Stimulated activated CD4-positive, alpha-beta T cell treated with anti-CD3 and anti-CD28 coated beads, Interleukin-15, amount 100 ng/mL, for 1 hour (primary cell): ENCODE data around the gene CDK11B.

Experiments used
- DNase-seq, 2 donors: peaks; one replicate each; pipeline ENCODE4 v3.0.0-alpha.2; 2020; ENCODE audit warnings: low read depth in 1 of 2, low spot score in 1 of 2

CDK11B gene

GRCh38 chr1:1628754-1629429, 29.9 kb downstream of the CDK11B start:
- no peak for DNase-seq

DNA sequence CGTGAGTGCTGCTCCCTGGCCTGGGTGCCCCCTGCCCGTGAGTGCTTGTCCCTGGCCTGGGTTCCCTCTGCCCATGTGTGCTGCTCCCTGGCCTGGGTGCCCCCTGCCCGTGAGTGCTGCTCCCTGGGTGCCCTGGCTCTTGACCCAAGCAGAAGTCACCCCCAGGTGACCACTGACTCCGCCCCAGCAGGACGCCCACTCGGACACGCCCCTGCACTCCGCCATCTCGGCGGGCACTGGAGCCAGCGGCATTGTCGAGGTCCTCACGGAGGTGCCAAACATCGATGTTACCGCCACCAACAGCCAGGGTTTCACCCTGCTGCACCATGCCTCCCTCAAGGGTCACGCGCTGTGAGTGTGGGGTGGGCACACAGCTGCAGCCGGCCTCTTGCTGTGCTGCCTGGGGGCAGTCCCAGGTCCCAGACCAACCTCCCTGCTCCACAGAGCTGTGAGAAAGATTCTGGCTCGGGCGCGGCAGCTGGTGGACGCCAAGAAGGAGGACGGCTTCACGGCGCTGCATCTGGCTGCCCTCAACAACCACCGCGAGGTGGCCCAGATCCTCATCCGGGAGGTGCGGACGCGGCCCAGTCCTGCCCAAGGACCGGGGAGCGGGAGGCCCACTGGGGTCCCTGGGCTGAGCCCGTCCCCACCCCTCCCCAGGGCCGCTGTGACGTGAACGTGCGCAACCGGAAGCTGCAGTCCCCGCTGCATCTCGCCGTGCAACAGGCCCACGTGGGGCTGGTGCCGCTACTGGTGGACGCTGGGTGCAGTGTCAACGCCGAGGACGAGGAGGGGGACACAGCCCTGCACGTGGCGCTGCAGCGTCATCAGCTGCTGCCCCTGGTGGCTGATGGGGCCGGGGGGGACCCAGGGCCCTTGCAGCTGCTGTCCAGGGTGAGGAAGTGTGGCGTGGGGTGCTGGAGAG, 30.7 kb downstream of the CDK11B start:
- DNase-seq: no peak

DNA sequence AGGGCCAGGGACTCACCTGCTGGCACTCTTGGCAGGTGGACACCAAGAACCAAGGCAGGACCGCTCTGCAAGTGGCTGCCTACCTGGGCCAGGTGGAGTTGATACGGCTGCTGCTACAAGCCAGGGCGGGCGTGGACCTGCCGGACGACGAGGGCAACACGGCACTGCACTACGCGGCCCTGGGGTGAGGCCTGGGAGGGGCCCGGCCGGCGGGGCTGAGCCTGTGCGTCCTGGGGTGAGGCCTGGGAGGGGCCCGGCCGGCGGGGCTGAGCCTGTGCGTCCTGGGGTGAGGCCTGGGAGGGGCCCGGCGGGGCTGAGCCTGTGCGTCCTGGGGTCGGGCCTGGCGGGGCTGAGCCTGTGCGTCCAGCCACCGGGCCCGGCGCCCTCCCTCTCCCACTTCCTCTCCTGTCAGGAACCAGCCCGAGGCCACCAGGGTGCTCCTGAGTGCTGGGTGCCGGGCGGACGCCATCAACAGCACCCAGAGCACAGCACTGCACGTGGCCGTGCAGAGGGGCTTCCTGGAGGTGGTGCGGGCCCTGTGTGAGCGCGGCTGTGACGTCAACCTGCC, 31.5 kb downstream of the CDK11B start:
- no peak for DNase-seq

GRCh38 chr1:1626207-1627141, 32.3 kb downstream of the CDK11B start:
- DNase-seq: no peak

DNA sequence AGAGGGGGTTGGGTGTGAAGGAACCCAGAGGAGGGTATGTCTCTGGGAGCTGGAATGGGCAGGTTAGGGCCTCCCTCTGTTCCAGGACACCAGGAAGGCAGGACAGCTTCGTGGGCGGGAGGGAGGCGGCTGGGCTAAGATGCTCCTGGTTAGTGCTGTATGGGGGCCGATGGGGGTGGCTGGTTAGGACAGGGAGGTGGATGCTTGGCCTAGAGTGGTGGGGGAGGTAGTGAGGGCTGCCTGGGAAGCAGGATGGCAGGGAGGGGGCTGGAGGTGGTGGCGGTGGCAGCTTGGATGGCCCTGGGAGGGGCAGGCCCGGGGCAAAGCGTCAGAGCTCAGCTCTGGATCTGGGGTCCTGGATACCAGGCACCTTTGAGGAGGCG, 33.0 kb downstream of the CDK11B start:
- no peak for DNase-seq

GRCh38 chr1:1625404-1625775, 33.4 kb downstream of the CDK11B start:
- DNase-seq: no peak

- DNase-seq: no peak
These were observed 34.1 kb downstream of the CDK11B start for GRCh38 chr1:1624443-1625403.

- DNase-seq: no peak
These were observed 35.0 kb downstream of the CDK11B start for GRCh38 chr1:1623631-1624442.

GRCh38 chr1:1623181-1623630, 35.6 kb downstream of the CDK11B start:
- DNase-seq: no peak

DNA sequence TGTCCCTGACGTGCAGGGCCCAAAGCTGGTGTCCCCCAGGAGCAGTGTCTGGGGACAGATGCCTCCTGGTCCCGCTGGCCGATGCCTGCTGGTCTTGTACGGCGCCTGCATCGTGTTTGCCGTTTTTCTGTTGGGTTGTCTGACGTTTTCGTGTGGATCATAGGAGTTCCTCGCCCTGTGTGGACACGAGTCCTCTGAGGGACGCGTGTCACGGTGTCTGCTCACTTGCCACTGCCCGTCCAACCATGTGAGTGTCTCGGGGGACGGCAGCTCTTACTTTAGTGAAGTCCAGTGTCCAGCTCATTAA, 36.1 kb downstream of the CDK11B start:
- no peak for DNase-seq

- DNase-seq: no peak
These were observed 36.6 kb downstream of the CDK11B start for GRCh38 chr1:1622010-1622787.

DNA sequence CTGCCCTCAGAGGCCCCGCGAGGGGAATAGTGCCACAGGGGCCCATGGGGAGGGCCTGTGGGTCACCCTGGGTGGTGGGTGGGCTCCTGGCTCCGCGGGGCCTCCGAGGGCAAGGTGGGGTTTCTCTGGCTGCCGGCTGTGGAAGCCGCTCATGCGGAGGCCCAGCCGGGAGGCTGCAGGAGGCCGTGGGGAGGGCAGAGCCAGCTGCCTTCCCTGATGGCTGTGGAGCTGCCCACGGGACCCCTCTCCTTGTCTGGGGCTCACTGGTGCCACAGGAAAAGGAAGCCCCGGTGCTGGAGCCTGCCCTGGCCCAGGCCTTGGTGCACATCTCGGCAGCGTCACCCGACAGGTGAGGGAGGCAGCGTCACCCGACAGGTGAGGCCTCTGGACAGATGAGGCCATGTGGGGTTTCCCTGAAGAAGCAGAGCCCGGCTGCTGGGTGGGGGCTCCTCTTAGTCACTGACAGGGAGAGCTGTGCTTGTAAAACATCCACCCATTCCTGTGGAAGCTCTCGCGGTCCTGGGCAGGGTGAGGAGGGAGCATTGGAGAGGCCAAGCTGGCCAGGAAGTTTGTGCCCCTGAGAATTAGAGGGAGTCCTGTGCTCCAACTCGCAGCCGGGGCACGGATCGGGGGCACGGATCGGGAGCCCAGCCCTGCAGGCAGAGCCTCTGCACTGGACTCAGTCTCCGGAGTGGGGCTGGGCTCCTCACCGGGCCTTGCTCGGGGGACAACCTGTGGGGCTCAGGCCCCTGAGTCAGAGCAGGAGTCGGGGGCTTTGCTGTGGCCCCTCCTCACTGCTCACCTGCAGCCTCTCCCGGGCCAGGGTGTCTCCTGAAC, 37.4 kb downstream of the CDK11B start:
- DNase-seq: no peak

GRCh38 chr1:1620433-1621139, 38.2 kb downstream of the CDK11B start:
- DNase-seq: no peak

DNA sequence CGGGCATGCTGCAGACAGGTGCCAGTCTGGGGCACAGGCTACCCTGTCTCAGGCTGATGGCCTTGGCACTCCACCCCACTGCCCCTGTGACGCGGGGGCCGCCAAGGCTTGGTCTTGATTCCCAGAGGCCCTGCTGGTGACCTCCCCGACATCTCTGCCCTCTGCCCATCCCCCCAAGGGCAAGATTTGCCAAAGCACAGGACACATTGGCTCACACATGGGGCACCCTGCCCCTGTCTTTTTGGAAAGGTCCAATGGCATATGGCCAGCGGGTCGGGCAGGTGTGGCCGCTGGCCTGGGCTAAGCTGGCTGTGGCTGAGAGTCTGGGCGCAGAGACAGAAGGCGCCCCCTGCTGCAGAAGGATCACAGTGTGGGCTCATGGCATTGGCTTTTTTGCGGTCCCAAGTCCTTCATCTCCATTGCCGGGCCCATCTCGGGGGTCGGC, 38.9 kb downstream of the CDK11B start:
- DNase-seq: no peak

DNA sequence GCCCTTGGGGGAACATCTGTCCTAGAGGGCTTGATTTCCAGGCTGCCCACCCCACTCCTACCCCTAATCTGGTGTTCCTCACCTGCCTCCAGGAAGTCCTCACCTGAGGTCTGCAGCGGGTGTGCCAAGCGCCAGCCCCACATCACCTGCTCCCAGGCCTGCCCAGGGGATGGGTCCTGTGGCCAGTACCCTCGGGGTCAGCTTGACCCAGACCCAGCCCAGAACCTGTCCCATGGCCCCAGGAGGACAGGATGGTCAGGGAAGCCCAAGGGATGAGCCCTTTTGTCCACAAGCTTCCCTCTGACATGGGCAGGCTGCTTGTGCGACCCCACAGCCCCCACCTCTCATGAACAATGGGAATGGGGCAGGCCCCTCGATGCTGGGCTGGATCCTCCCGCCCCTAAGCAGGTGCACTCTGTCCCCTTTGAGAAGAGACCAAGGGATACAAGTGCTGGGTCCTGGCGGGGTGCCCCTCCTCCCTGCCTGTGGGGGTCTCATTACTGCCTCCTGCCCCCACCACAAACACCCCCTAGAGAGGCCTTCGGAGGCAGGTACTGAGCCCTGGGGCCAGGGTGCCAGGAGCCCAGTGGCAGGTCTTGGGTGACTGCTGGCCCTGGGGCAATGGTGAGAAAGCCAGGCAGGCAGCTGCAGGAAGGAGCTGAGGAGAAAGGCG, 40.3 kb downstream of the CDK11B start:
- DNase-seq: no peak

DNA sequence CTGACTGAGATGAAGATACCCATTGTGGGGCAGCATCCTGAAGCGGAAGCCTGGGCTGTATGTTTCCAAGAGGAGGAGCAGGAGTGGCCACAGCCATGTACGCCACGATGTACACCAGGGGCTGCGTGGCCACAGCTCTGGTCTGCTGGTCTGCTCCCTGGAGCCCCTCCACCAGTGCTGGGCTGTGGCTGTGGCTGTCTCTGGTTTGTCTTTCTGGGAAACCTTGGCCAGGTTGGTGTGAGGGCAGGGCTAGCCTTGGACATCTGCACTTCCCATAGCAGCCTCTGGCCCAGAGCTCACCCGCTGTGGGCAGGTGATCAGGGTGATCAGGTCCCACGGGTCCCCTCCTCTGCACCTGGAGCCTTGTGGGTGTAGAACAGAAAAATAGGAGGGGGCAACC, 40.9 kb downstream of the CDK11B start:
- no peak for DNase-seq
